ENCODE measurements around the gene CLEC2A.

GRCh38 chr12:9867531-9867930 lies 64.6 kb downstream of the CLEC2A start:
- no peak for TF ChIP-seq CTCF (IDR thresholded peaks at IDR 0.05; ENCODE audit: low read length)
- TF ChIP-seq EZH2 (IDR thresholded peaks at IDR 0.05; ENCODE audit: borderline replicate concordance, low read length): no peak
